ENCODE results near the gene HINT3.

Gene HINT3

DNA sequence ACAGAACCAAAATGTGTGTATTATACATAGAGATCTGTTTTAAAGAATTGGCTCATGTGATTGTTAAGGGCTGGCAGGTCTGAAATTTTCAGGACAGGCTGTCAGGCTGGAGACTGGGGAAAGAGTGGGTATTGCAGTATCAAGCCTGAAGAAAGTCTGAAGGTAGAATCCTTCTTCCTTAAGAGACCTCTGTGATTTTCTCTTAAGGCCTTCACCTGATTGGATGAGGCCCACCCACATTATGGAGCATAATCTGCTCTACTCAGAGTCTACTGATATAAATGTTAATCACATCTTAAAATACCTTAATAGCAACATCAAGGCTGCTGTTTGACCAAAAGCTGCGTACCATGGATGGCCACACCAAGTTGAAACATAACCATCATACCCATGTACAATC lies 43.4 kb upstream of the HINT3 start:
- no peaks in the 10 kb centered on the region for H4K20me1 ChIP-seq (ENCODE audit: insufficient read depth, low read length, poor library complexity, severe bottlenecking)
- H3K9ac ChIP-seq (ENCODE audit: low read depth, low read length, poor library complexity, severe bottlenecking): no peak overlapping the region
- no peak overlapping the region for H3K4me3 ChIP-seq (ENCODE audit: low read length, poor library complexity, severe bottlenecking)
- TF ChIP-seq EZH2phosphoT487 (IDR thresholded peaks at IDR 0.05; ENCODE audit: borderline replicate concordance): no peak
- TF ChIP-seq, protein P1, sequence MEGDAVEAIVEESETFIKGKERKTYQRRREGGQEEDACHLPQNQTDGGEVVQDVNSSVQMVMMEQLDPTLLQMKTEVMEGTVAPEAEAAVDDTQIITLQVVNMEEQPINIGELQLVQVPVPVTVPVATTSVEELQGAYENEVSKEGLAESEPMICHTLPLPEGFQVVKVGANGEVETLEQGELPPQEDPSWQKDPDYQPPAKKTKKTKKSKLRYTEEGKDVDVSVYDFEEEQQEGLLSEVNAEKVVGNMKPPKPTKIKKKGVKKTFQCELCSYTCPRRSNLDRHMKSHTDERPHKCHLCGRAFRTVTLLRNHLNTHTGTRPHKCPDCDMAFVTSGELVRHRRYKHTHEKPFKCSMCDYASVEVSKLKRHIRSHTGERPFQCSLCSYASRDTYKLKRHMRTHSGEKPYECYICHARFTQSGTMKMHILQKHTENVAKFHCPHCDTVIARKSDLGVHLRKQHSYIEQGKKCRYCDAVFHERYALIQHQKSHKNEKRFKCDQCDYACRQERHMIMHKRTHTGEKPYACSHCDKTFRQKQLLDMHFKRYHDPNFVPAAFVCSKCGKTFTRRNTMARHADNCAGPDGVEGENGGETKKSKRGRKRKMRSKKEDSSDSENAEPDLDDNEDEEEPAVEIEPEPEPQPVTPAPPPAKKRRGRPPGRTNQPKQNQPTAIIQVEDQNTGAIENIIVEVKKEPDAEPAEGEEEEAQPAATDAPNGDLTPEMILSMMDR (conservative IDR thresholded peaks at IDR 0.05; ENCODE audit: low read length): no peak
- no peak overlapping the region for H2AFZ ChIP-seq (ENCODE audit: low read length)
- H3K4me1 ChIP-seq (ENCODE audit: insufficient read depth, low read length, poor library complexity, severe bottlenecking): peaks cover under 1% of the 10 kb centered on the region
- peaks cover 14% of the 10 kb centered on the region; the same call in 1 of the 2 replicates for H3K36me3 ChIP-seq (ENCODE audit: insufficient read depth, low read length)
- H3K79me2 ChIP-seq (ENCODE audit: insufficient read depth, low read length): no peaks in the 10 kb centered on the region
- no peaks in the 10 kb centered on the region for H3F3A ChIP-seq (ENCODE audit: low read depth)
- H3K9me2 ChIP-seq (replicated peaks; ENCODE audit: low read depth, low read length): no peaks in the 10 kb centered on the region
- no peak overlapping the region for H3K4me2 ChIP-seq (ENCODE audit: low read depth, low read length, poor library complexity, severe bottlenecking)
- no peaks in the 10 kb centered on the region for H3K9me3 ChIP-seq (ENCODE audit: insufficient read depth, low read depth, low read length)
- no peaks in the 10 kb centered on the region for H3K27me3 ChIP-seq (ENCODE audit: insufficient read depth, low read length, poor library complexity, severe bottlenecking)

DNA sequence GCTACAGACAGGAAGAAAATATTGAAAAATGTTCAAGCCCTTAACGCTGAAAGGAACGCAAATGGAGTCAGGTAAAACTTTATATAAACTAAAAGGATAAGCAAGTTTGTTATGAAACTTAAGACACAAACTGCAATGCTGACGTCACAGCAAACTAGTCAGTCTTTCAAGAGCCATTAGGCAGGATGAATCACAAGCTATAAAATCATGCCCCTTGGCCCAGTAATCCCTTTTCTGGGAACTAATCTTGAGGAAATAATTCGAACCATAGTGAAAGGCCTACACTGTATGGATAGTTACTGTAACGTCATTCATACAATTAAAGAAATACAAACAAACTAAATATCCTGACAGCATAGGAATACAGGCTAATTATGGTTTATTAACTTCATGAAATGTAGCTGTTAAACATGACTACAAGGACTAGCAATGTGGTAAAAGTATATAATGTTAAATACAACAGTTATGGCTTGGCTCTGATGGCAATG lies 42.7 kb upstream of the HINT3 start:
- Histone ChIP-seq H3K9ac (ENCODE audit: low read depth, low read length, poor library complexity, severe bottlenecking) (no peak overlapping the region), H3K27me3 (ENCODE audit: insufficient read depth, low read length, poor library complexity, severe bottlenecking) (no peaks in the 10 kb centered on the region), H3K36me3 (ENCODE audit: insufficient read depth, low read length) (peaks cover 14% of the 10 kb centered on the region; the same call in 1 of the 2 replicates), H3K4me1 (ENCODE audit: insufficient read depth, low read length, poor library complexity, severe bottlenecking) (peaks cover 8% of the 10 kb centered on the region), H4K20me1 (ENCODE audit: insufficient read depth, low read length, poor library complexity, severe bottlenecking) (no peaks in the 10 kb centered on the region), H3F3A (ENCODE audit: low read depth) (no peaks in the 10 kb centered on the region), H3K9me2 (replicated peaks; ENCODE audit: low read depth, low read length) (no peaks in the 10 kb centered on the region), H3K9me3 (ENCODE audit: insufficient read depth, low read depth, low read length) (no peaks in the 10 kb centered on the region), H3K79me2 (ENCODE audit: insufficient read depth, low read length) (no peaks in the 10 kb centered on the region), H3K4me3 (ENCODE audit: low read length, poor library complexity, severe bottlenecking) (no peak overlapping the region), H3K4me2 (ENCODE audit: low read depth, low read length, poor library complexity, severe bottlenecking) (no peak overlapping the region), H2AFZ (ENCODE audit: low read length) (no peak overlapping the region)
- TF ChIP-seq, protein P1 (conservative IDR thresholded peaks at IDR 0.05; ENCODE audit: low read length): no peak
- no peak for TF ChIP-seq EZH2phosphoT487 (IDR thresholded peaks at IDR 0.05; ENCODE audit: borderline replicate concordance)

DNA sequence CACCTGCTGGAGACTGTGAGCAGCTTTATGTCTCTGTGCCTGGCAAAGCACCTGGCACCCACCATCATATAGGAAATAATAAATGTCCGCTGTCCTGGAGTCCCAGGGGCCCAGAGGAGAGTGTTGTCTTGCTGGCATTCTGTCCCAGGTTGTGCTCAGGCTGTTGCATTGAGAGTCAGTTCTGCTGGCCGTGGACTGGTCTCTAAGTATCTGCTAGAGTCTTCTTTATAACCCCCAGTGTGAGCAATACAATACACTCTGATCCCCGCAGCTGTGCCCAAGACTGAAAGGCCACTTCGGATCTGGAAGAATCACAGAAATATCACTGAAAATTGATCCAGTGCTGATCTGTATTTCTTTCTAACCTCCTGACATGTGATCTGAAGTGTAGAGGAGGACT lies 38.3 kb upstream of the HINT3 start:
- no peak overlapping the region for H3K4me3 ChIP-seq (ENCODE audit: low read length, poor library complexity, severe bottlenecking)
- no peak overlapping the region for H3K4me2 ChIP-seq (ENCODE audit: low read depth, low read length, poor library complexity, severe bottlenecking)
- peaks cover 4% of the 10 kb centered on the region; the same call in 1 of the 2 replicates for H3F3A ChIP-seq (ENCODE audit: low read depth)
- no peak for TF ChIP-seq EZH2phosphoT487 (IDR thresholded peaks at IDR 0.05; ENCODE audit: borderline replicate concordance)
- TF ChIP-seq, protein P1 (conservative IDR thresholded peaks at IDR 0.05; ENCODE audit: low read length): no peak
- H4K20me1 ChIP-seq (ENCODE audit: insufficient read depth, low read length, poor library complexity, severe bottlenecking): no peaks in the 10 kb centered on the region
- no peaks in the 10 kb centered on the region for H3K9me3 ChIP-seq (ENCODE audit: insufficient read depth, low read depth, low read length)
- H3K9me2 ChIP-seq (replicated peaks; ENCODE audit: low read depth, low read length): no peaks in the 10 kb centered on the region
- peaks cover 34% of the 10 kb centered on the region; the same call in 1 of the 2 replicates for H3K36me3 ChIP-seq (ENCODE audit: insufficient read depth, low read length)
- no peaks in the 10 kb centered on the region for H3K27me3 ChIP-seq (ENCODE audit: insufficient read depth, low read length, poor library complexity, severe bottlenecking)
- peak overlapping the region; percentile 69 for H3K9ac ChIP-seq (ENCODE audit: low read depth, low read length, poor library complexity, severe bottlenecking)
- H2AFZ ChIP-seq (ENCODE audit: low read length): 0 out of 2 replicates have a peak overlapping the region, but pooled peaks have one; percentile 52
- no peaks in the 10 kb centered on the region for H3K79me2 ChIP-seq (ENCODE audit: insufficient read depth, low read length)
- H3K4me1 ChIP-seq (ENCODE audit: insufficient read depth, low read length, poor library complexity, severe bottlenecking): peaks cover 26% of the 10 kb centered on the region
